ENCODE measurements around the gene PCDH9.

Gene PCDH9

GRCh38 chr13:66984241-66984640, 245.9 kb downstream of the PCDH9 start:
- Histone ChIP-seq H2AFZ (ENCODE audit: low read length) (no peak overlapping the region), H3K9ac (ENCODE audit: low read length) (no peak overlapping the region), H3F3A (ENCODE audit: insufficient read depth, low read length) (no peaks in the 10 kb centered on the region), H3K9me3 (ENCODE audit: low read length) (peaks cover 36% of the 10 kb centered on the region), H3K4me1 (ENCODE audit: insufficient read depth, low read length, severe bottlenecking) (no peaks in the 10 kb centered on the region), H3K4me3 (ENCODE audit: low read depth, low read length, poor library complexity, severe bottlenecking) (no peak overlapping the region), H3K36me3 (ENCODE audit: insufficient read depth, low read length) (no peaks in the 10 kb centered on the region; the same call in 1 of the 2 replicates), H3K27ac (ENCODE audit: low read depth, low read length, poor library complexity, severe bottlenecking) (no peak overlapping the region), H4K20me1 (ENCODE audit: insufficient read depth, low read length) (no peaks in the 10 kb centered on the region), H3K79me2 (ENCODE audit: insufficient read depth, low read length) (no peaks in the 10 kb centered on the region), H3K4me2 (ENCODE audit: low read length) (no peak overlapping the region), H3K27me3 (ENCODE audit: insufficient read depth, low read length) (no peaks in the 10 kb centered on the region), H3K9me2 (ENCODE audit: low read depth, low read length) (no peaks in the 10 kb centered on the region)
- TF ChIP-seq EZH2 (IDR thresholded peaks at IDR 0.05; ENCODE audit: borderline replicate concordance, low read length) = no peak
- TF ChIP-seq CTCF (IDR thresholded peaks at IDR 0.05; ENCODE audit: low read length) = no peak

GRCh38 chr13:66981912-66982311, 248.2 kb downstream of the PCDH9 start:
- Histone ChIP-seq H3K9ac (ENCODE audit: low read length) (no peak overlapping the region), H3F3A (ENCODE audit: insufficient read depth, low read length) (no peaks in the 10 kb centered on the region), H3K36me3 (ENCODE audit: insufficient read depth, low read length) (no peaks in the 10 kb centered on the region; the same call in 1 of the 2 replicates), H3K4me3 (ENCODE audit: low read depth, low read length, poor library complexity, severe bottlenecking) (no peak overlapping the region), H3K4me1 (ENCODE audit: insufficient read depth, low read length, severe bottlenecking) (peaks cover 9% of the 10 kb centered on the region), H4K20me1 (ENCODE audit: insufficient read depth, low read length) (no peaks in the 10 kb centered on the region), H3K9me2 (ENCODE audit: low read depth, low read length) (no peaks in the 10 kb centered on the region), H3K4me2 (ENCODE audit: low read length) (no peak overlapping the region), H3K79me2 (ENCODE audit: insufficient read depth, low read length) (no peaks in the 10 kb centered on the region), H3K9me3 (ENCODE audit: low read length) (peaks cover 32% of the 10 kb centered on the region), H3K27ac (ENCODE audit: low read depth, low read length, poor library complexity, severe bottlenecking) (no peak overlapping the region), H3K27me3 (ENCODE audit: insufficient read depth, low read length) (no peaks in the 10 kb centered on the region), H2AFZ (ENCODE audit: low read length) (no peak overlapping the region)
- no peak for TF ChIP-seq EZH2 (IDR thresholded peaks at IDR 0.05; ENCODE audit: borderline replicate concordance, low read length)
- TF ChIP-seq CTCF (IDR thresholded peaks at IDR 0.05; ENCODE audit: low read length) = no peak

GRCh38 chr13:66977161-66977560, 253.0 kb downstream of the PCDH9 start:
- H3K9me2 ChIP-seq (ENCODE audit: low read depth, low read length) = no peaks in the 10 kb centered on the region
- H3K27me3 ChIP-seq (ENCODE audit: insufficient read depth, low read length) = no peaks in the 10 kb centered on the region
- H4K20me1 ChIP-seq (ENCODE audit: insufficient read depth, low read length) = no peaks in the 10 kb centered on the region
- no peak for TF ChIP-seq EZH2 (IDR thresholded peaks at IDR 0.05; ENCODE audit: borderline replicate concordance, low read length)
- TF ChIP-seq CTCF (IDR thresholded peaks at IDR 0.05; ENCODE audit: low read length) = no peak
- no peaks in the 10 kb centered on the region for H3K79me2 ChIP-seq (ENCODE audit: insufficient read depth, low read length)
- no peak overlapping the region for H3K9ac ChIP-seq (ENCODE audit: low read length)
- no peak overlapping the region for H3K4me3 ChIP-seq (ENCODE audit: low read depth, low read length, poor library complexity, severe bottlenecking)
- peaks cover 9% of the 10 kb centered on the region for H3K4me1 ChIP-seq (ENCODE audit: insufficient read depth, low read length, severe bottlenecking)
- no peak overlapping the region for H3K4me2 ChIP-seq (ENCODE audit: low read length)
- peak overlapping the region; percentile 45 for H2AFZ ChIP-seq (ENCODE audit: low read length)
- H3K9me3 ChIP-seq (ENCODE audit: low read length) = peaks cover 17% of the 10 kb centered on the region; the same call in 1 of the 2 replicates
- no peak overlapping the region for H3K27ac ChIP-seq (ENCODE audit: low read depth, low read length, poor library complexity, severe bottlenecking)
- no peaks in the 10 kb centered on the region for H3F3A ChIP-seq (ENCODE audit: insufficient read depth, low read length)
- no peaks in the 10 kb centered on the region for H3K36me3 ChIP-seq (ENCODE audit: insufficient read depth, low read length)

All from OCI-LY1 (cell line).